OCI-LY7 (cell line): ENCODE measurements around the gene COX7A2L. TPM values are rescaled to one million over a fixed set of nuclear protein-coding genes. Genes with fewer than 3 reads are reported as not detected.

Source experiments
- BruUV-seq: library from RNA; stranded (reverse); fragments of 400-500 nt; replicated peaks from 2 replicates; lab custom pipeline; 2021; lab: Mats Ljungman, UMichigan
- CTCF ChIA-PET: fragments of 300-600 bp; sonication (Branson Sonifier 250); formaldehyde crosslinking; loops from one replicate; lab custom pipeline; 2022; ENCODE audit warnings: antibody characterized with exemption; ENCODE audit not compliant: unreplicated experiment; lab: Charles Lee
- POLR2A ChIA-PET: fragments of 300-600 bp; sonication (Branson Sonifier 250); formaldehyde crosslinking; loops from one replicate; lab custom pipeline; 2022; ENCODE audit warnings: antibody characterized with exemption; lab: Charles Lee
- DNase-seq: peaks from one replicate; pipeline ENCODE4 v3.0.0-alpha.2; 2015; ENCODE audit warnings: low spot score
- H2AFZ ChIP-seq: fragments of 200-600 bp; sonication (generic), shearing (Covaris generic); 2 replicates; pipeline ENCODE4 v1.6.1; 2014; ENCODE audit warnings: mild to moderate bottlenecking, antibody characterized with exemption, low read length, moderate library complexity
- H3K27ac ChIP-seq: fragments of 200-600 bp; sonication (generic); 2 replicates; pipeline ENCODE4 v1.5.1; 2014; ENCODE audit warnings: mixed run types, low read depth, mild to moderate bottlenecking, moderate library complexity, low read length, inconsistent platforms; ENCODE audit not compliant: poor library complexity, severe bottlenecking
- H3K36me3 ChIP-seq: fragments of 200-600 bp; sonication (generic); 2 replicates; pipeline ENCODE4 v1.6.1; 2014; ENCODE audit warnings: mild to moderate bottlenecking, antibody characterized with exemption, low read length, moderate library complexity, mixed read lengths; ENCODE audit not compliant: insufficient read depth
- H3K4me1 ChIP-seq: fragments of 200-600 bp; sonication (generic); 2 replicates; pipeline ENCODE4 v1.5.1; 2014; ENCODE audit warnings: mild to moderate bottlenecking, low read length; ENCODE audit not compliant: insufficient read depth, poor library complexity, severe bottlenecking
- H3K4me2 ChIP-seq: fragments of 200-600 bp; sonication (generic); 2 replicates; pipeline ENCODE4 v1.6.1; 2014; ENCODE audit warnings: mild to moderate bottlenecking, low read length
- H3K4me3 ChIP-seq: fragments of 200-600 bp; sonication (generic); 2 replicates; pipeline ENCODE4 v1.5.1; 2014; ENCODE audit warnings: mild to moderate bottlenecking, low read depth, low read length; ENCODE audit not compliant: poor library complexity, severe bottlenecking
- H3K79me2 ChIP-seq: fragments of 200-600 bp; sonication (generic); 2 replicates; pipeline ENCODE4 v1.6.1; 2016; ENCODE audit warnings: low read depth, mild to moderate bottlenecking, low read length, moderate library complexity, mixed read lengths; ENCODE audit not compliant: insufficient read depth
- H3K9me2 ChIP-seq: fragments of 200-600 bp; sonication (generic); 2 replicates; pipeline ENCODE4 v1.6.1; 2016; ENCODE audit warnings: mild to moderate bottlenecking, low read length, mixed read lengths; ENCODE audit not compliant: insufficient read depth
- H3K9me3 ChIP-seq: fragments of 200-600 bp; sonication (generic); 2 replicates; pipeline ENCODE4 v1.6.1; 2014; ENCODE audit warnings: mild to moderate bottlenecking, mixed run types, low read length, mixed read lengths
- H4K20me1 ChIP-seq: fragments of 200-600 bp; sonication (generic); 2 replicates; pipeline ENCODE4 v1.6.1; 2014; ENCODE audit warnings: mild to moderate bottlenecking, antibody characterized with exemption, low read length, moderate library complexity, mixed read lengths; ENCODE audit not compliant: insufficient read depth
- EZH2phosphoT487 ChIP-seq: fragments of 200-600 bp; sonication (generic); IDR thresholded peaks from 2 replicates; pipeline ENCODE4 v1.6.1; 2018; ENCODE audit warnings: low read depth, borderline replicate concordance, mild to moderate bottlenecking, mixed run types, antibody characterized with exemption, low read length, moderate library complexity, mixed read lengths
- intact Hi-C: fragments of 100-400 bp; cut with micrococcal nuclease; formaldehyde crosslinking; loops from one replicate; pipeline ENCODE4 v1.10.0; 2022; ENCODE audit not compliant: unreplicated experiment
- total RNA-seq, 2 experiments: library from RNA; depleted of rRNA in 1 of 2; stranded (reverse); fragments of >200 nt in 1 of 2; shearing (Covaris generic) in 1 of 2; gene quantifications; 2 replicates each; pipeline ENCODE4 v1.2.3, GENCODE V29; 2014 to 2022
- TF ChIP-seq, protein P1 (sequence below): fragments of 200-600 bp; sonication (generic); conservative IDR thresholded peaks from 2 replicates; pipeline ENCODE4 v1.5.1; 2014; ENCODE audit warnings: mild to moderate bottlenecking, antibody characterized with exemption, low read length, moderate library complexity, mixed read lengths

Gene COX7A2L
- total RNA-seq, 2 experiments from 2014 or later, result 118 to 121 TPM

DNA sequence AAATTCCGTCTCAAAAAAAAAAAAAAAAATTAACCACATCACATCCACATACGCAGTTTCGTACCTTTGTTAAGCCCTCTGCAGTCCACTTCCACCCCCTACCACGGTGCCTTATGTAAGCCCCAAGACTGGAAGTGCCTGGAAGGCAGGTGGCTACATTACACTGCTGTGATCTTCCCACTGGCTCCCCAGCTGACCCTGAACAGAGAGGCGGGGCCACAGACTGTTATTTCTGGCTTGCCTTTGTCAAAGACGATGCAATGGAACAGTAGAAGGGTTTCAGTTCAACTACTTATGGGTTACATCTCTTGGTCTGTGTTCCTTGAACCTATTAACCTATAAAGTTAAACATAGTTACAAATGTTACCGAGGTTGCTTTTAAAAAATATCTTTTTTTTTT is 15.7 kb upstream of the COX7A2L start:
- Histone ChIP-seq H3K79me2 (no peaks in the 10 kb centered on the region), H4K20me1 (no peaks in the 10 kb centered on the region), H3K4me1 (no peaks in the 10 kb centered on the region), H3K4me3 (no peak overlapping the region), H3K4me2 (no peak overlapping the region), H3K9me3 (no peaks in the 10 kb centered on the region), H3K9me2 (no peaks in the 10 kb centered on the region), H3K27ac (no peak overlapping the region), H2AFZ (no peak overlapping the region), H3K36me3 (no peaks in the 10 kb centered on the region)
- DNase-seq, result peak; percentile 11
- intact Hi-C loops, result no loop called here
- TF ChIP-seq EZH2phosphoT487, result no peak
- TF ChIP-seq, protein P1, sequence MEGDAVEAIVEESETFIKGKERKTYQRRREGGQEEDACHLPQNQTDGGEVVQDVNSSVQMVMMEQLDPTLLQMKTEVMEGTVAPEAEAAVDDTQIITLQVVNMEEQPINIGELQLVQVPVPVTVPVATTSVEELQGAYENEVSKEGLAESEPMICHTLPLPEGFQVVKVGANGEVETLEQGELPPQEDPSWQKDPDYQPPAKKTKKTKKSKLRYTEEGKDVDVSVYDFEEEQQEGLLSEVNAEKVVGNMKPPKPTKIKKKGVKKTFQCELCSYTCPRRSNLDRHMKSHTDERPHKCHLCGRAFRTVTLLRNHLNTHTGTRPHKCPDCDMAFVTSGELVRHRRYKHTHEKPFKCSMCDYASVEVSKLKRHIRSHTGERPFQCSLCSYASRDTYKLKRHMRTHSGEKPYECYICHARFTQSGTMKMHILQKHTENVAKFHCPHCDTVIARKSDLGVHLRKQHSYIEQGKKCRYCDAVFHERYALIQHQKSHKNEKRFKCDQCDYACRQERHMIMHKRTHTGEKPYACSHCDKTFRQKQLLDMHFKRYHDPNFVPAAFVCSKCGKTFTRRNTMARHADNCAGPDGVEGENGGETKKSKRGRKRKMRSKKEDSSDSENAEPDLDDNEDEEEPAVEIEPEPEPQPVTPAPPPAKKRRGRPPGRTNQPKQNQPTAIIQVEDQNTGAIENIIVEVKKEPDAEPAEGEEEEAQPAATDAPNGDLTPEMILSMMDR, result no peak
- ChIA-PET POLR2A (no interaction called here), CTCF (no interaction called here)
- no TSS peak for BruUV-seq

DNA sequence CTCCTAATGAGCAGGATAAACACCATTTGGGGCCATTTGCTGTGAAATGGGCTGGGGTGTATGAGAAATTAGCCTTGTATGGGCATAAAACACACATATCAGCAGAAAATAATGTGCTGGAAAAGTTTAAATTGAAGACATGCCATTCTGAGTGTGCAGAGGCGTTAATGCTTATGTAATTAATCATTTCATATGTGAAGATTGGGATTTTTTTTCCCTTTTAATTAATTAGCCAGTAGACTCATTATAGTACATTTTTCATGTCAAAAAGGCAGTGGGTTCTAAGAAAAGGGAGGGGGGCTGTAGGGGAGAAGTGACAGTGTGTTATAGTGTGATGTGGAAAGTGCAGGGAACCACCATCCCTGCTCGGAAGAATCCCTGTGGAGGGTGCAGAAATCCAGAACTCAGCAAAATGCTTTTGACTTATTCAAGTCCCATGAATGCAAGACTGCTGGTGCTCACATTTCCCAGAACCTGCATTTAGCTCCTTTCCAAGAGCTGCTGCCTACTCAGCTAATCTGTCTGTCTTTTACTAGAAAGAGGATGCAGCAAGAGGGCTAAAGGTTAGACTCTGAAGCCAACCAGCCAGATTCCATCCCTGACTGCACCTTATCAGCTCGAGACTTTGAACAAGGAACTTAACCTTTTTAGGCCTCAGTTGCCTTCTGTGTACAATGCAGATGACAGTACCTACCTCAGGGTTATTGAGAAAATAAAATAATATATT is 11.6 kb upstream of the COX7A2L start:
- H3K4me1 ChIP-seq, result peaks cover 5% of the 10 kb centered on the region
- H3K4me3 ChIP-seq, result no peak overlapping the region
- ChIA-PET CTCF (no interaction called here), POLR2A (interaction anchor here (0.6 to 0.8 kb wide), 3 partner anchors 11 to 64 kb away, joined by 3 to 5 read pairs (median 4); no protein-coding TSS in a partner anchor)
- H3K27ac ChIP-seq, result no peak overlapping the region
- no peaks in the 10 kb centered on the region for H3K79me2 ChIP-seq
- TF ChIP-seq, protein P1, result no peak
- TF ChIP-seq EZH2phosphoT487, result no peak
- H3K4me2 ChIP-seq, result no peak overlapping the region
- no peaks in the 10 kb centered on the region for H3K36me3 ChIP-seq
- DNase-seq, result no peak
- H4K20me1 ChIP-seq, result no peaks in the 10 kb centered on the region
- no peak overlapping the region for H2AFZ ChIP-seq
- intact Hi-C loops, result no loop called here
- no peaks in the 10 kb centered on the region for H3K9me3 ChIP-seq
- BruUV-seq, result no TSS peak
- no peaks in the 10 kb centered on the region for H3K9me2 ChIP-seq
